Measurements from ENCODE around the gene PLEKHM3.

DNA sequence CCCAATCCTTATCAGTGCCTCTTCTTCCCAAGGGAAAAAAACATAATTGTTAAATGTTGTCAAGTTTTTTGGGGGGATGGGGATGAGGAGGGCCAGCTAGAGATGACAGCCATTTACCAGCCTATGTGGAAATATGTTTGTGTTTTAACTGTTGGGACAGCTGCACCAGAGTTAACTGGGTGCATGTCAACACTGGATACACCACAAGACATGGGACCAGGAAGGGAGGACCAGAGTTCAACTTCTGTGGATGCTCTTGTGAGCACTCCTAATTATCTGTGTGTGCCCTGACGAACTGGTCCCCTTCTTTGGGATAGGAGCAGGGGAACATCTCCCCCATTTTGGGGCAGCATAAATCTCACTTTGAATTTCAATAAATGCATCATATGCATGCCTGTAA, 189.5 kb downstream of the PLEKHM3 start:
- TF ChIP-seq EZH2phosphoT487 (IDR thresholded peaks at IDR 0.05; ENCODE audit: insufficient read depth, low read depth) (no peak), EZH2 (IDR thresholded peaks at IDR 0.05; ENCODE audit: insufficient read depth, poor library complexity, severe bottlenecking) (no peak)
